OCI-LY7 (cell line): ENCODE data around the gene NWD2. TPM values are rescaled to one million over a fixed set of nuclear protein-coding genes. Genes with fewer than 3 reads are reported as not detected.

Experiments used
- BruUV-seq: library from RNA; stranded (reverse); fragments of 400-500 nt; replicated peaks from 2 replicates; lab custom pipeline; 2021; lab: Mats Ljungman, UMichigan
- CTCF ChIA-PET: fragments of 300-600 bp; sonication (Branson Sonifier 250); formaldehyde crosslinking; loops from one replicate; lab custom pipeline; 2022; ENCODE audit warnings: antibody characterized with exemption; ENCODE audit not compliant: unreplicated experiment; lab: Charles Lee
- POLR2A ChIA-PET: fragments of 300-600 bp; sonication (Branson Sonifier 250); formaldehyde crosslinking; loops from one replicate; lab custom pipeline; 2022; ENCODE audit warnings: antibody characterized with exemption; lab: Charles Lee
- DNase-seq: peaks from one replicate; pipeline ENCODE4 v3.0.0-alpha.2; 2015; ENCODE audit warnings: low spot score
- H2AFZ ChIP-seq: fragments of 200-600 bp; sonication (generic), shearing (Covaris generic); 2 replicates; pipeline ENCODE4 v1.6.1; 2014; ENCODE audit warnings: mild to moderate bottlenecking, antibody characterized with exemption, low read length, moderate library complexity
- H3K27ac ChIP-seq: fragments of 200-600 bp; sonication (generic); 2 replicates; pipeline ENCODE4 v1.5.1; 2014; ENCODE audit warnings: mixed run types, low read depth, mild to moderate bottlenecking, moderate library complexity, low read length, inconsistent platforms; ENCODE audit not compliant: poor library complexity, severe bottlenecking
- H3K36me3 ChIP-seq: fragments of 200-600 bp; sonication (generic); 2 replicates; pipeline ENCODE4 v1.6.1; 2014; ENCODE audit warnings: mild to moderate bottlenecking, antibody characterized with exemption, low read length, moderate library complexity, mixed read lengths; ENCODE audit not compliant: insufficient read depth
- H3K4me1 ChIP-seq: fragments of 200-600 bp; sonication (generic); 2 replicates; pipeline ENCODE4 v1.5.1; 2014; ENCODE audit warnings: mild to moderate bottlenecking, low read length; ENCODE audit not compliant: insufficient read depth, poor library complexity, severe bottlenecking
- H3K4me2 ChIP-seq: fragments of 200-600 bp; sonication (generic); 2 replicates; pipeline ENCODE4 v1.6.1; 2014; ENCODE audit warnings: mild to moderate bottlenecking, low read length
- H3K4me3 ChIP-seq: fragments of 200-600 bp; sonication (generic); 2 replicates; pipeline ENCODE4 v1.5.1; 2014; ENCODE audit warnings: mild to moderate bottlenecking, low read depth, low read length; ENCODE audit not compliant: poor library complexity, severe bottlenecking
- H3K79me2 ChIP-seq: fragments of 200-600 bp; sonication (generic); 2 replicates; pipeline ENCODE4 v1.6.1; 2016; ENCODE audit warnings: low read depth, mild to moderate bottlenecking, low read length, moderate library complexity, mixed read lengths; ENCODE audit not compliant: insufficient read depth
- H3K9me2 ChIP-seq: fragments of 200-600 bp; sonication (generic); 2 replicates; pipeline ENCODE4 v1.6.1; 2016; ENCODE audit warnings: mild to moderate bottlenecking, low read length, mixed read lengths; ENCODE audit not compliant: insufficient read depth
- H3K9me3 ChIP-seq: fragments of 200-600 bp; sonication (generic); 2 replicates; pipeline ENCODE4 v1.6.1; 2014; ENCODE audit warnings: mild to moderate bottlenecking, mixed run types, low read length, mixed read lengths
- H4K20me1 ChIP-seq: fragments of 200-600 bp; sonication (generic); 2 replicates; pipeline ENCODE4 v1.6.1; 2014; ENCODE audit warnings: mild to moderate bottlenecking, antibody characterized with exemption, low read length, moderate library complexity, mixed read lengths; ENCODE audit not compliant: insufficient read depth
- EZH2phosphoT487 ChIP-seq: fragments of 200-600 bp; sonication (generic); IDR thresholded peaks from 2 replicates; pipeline ENCODE4 v1.6.1; 2018; ENCODE audit warnings: low read depth, borderline replicate concordance, mild to moderate bottlenecking, mixed run types, antibody characterized with exemption, low read length, moderate library complexity, mixed read lengths
- intact Hi-C: fragments of 100-400 bp; cut with micrococcal nuclease; formaldehyde crosslinking; loops from one replicate; pipeline ENCODE4 v1.10.0; 2022; ENCODE audit not compliant: unreplicated experiment
- total RNA-seq, 2 experiments: library from RNA; depleted of rRNA in 1 of 2; stranded (reverse); fragments of >200 nt in 1 of 2; shearing (Covaris generic) in 1 of 2; gene quantifications; 2 replicates each; pipeline ENCODE4 v1.2.3, GENCODE V29; 2014 to 2022
- TF ChIP-seq, protein P1 (sequence below): fragments of 200-600 bp; sonication (generic); conservative IDR thresholded peaks from 2 replicates; pipeline ENCODE4 v1.5.1; 2014; ENCODE audit warnings: mild to moderate bottlenecking, antibody characterized with exemption, low read length, moderate library complexity, mixed read lengths

Gene NWD2
- total RNA-seq, 2 experiments from 2014 or later: not detected

DNA sequence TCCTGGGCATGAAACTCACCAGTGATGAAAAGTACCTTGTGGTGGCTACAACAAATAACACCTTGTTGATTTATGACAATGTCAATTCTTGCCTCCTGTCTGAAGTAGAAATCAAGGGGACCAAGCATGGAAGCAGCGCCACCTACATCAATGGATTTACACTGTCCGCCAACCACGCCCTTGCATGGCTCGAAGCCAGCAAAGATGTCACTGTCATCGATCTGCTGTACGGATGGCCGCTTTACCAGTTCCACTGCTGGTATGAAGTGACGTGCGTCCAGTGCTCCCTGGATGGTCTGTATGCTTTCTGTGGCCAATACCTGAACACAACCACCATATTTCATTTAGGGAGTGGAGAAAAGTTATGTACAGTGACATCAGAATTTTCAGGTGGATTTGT, 200.5 kb downstream of the NWD2 start:
- ChIA-PET CTCF (interaction anchor here (1.0 kb wide), 1 partner anchor 15 kb away, joined by 4 read pairs; no protein-coding TSS in a partner anchor), POLR2A (no interaction called here)
- no peaks in the 10 kb centered on the region for H3K36me3 ChIP-seq
- intact Hi-C loops: no loop called here
- DNase-seq: no peak
- no peaks in the 10 kb centered on the region for H3K9me2 ChIP-seq
- no peak for TF ChIP-seq EZH2phosphoT487
- TF ChIP-seq, protein P1, sequence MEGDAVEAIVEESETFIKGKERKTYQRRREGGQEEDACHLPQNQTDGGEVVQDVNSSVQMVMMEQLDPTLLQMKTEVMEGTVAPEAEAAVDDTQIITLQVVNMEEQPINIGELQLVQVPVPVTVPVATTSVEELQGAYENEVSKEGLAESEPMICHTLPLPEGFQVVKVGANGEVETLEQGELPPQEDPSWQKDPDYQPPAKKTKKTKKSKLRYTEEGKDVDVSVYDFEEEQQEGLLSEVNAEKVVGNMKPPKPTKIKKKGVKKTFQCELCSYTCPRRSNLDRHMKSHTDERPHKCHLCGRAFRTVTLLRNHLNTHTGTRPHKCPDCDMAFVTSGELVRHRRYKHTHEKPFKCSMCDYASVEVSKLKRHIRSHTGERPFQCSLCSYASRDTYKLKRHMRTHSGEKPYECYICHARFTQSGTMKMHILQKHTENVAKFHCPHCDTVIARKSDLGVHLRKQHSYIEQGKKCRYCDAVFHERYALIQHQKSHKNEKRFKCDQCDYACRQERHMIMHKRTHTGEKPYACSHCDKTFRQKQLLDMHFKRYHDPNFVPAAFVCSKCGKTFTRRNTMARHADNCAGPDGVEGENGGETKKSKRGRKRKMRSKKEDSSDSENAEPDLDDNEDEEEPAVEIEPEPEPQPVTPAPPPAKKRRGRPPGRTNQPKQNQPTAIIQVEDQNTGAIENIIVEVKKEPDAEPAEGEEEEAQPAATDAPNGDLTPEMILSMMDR: no peak
- no peak overlapping the region for H3K4me3 ChIP-seq
- H3K9me3 ChIP-seq: no peaks in the 10 kb centered on the region
- no peak overlapping the region for H2AFZ ChIP-seq
- H4K20me1 ChIP-seq: no peaks in the 10 kb centered on the region
- no peak overlapping the region for H3K27ac ChIP-seq
- BruUV-seq: no TSS peak
- H3K79me2 ChIP-seq: no peaks in the 10 kb centered on the region
- H3K4me1 ChIP-seq: no peaks in the 10 kb centered on the region
- no peak overlapping the region for H3K4me2 ChIP-seq

DNA sequence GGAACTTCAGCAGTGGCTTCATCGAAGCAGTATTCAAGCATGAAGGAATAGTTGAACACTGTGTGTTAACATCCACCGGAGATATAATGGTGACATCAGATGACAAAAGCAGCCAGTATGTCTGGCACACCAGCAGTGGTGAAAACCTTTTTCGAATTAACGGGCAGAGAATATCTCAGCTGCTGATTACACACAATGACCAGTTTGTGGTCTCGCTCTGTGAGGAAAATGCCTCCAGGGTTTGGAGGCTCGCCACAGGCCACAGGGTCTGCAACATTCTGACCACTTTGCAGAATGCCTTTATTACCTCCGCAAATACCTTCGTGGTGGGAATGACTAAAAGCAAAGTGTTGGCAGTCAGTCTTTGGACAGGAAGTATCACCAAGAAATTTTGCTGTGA, 201.5 kb downstream of the NWD2 start:
- Histone ChIP-seq H2AFZ (no peak overlapping the region), H3K4me2 (no peak overlapping the region), H3K27ac (no peak overlapping the region), H3K4me1 (no peaks in the 10 kb centered on the region), H3K4me3 (no peak overlapping the region), H3K9me2 (no peaks in the 10 kb centered on the region), H3K9me3 (no peaks in the 10 kb centered on the region), H3K79me2 (no peaks in the 10 kb centered on the region), H4K20me1 (no peaks in the 10 kb centered on the region), H3K36me3 (no peaks in the 10 kb centered on the region)
- BruUV-seq: no TSS peak
- no peak for TF ChIP-seq EZH2phosphoT487
- ChIA-PET POLR2A (no interaction called here), CTCF (no interaction called here)
- no peak for DNase-seq
- intact Hi-C loops: no loop called here

DNA sequence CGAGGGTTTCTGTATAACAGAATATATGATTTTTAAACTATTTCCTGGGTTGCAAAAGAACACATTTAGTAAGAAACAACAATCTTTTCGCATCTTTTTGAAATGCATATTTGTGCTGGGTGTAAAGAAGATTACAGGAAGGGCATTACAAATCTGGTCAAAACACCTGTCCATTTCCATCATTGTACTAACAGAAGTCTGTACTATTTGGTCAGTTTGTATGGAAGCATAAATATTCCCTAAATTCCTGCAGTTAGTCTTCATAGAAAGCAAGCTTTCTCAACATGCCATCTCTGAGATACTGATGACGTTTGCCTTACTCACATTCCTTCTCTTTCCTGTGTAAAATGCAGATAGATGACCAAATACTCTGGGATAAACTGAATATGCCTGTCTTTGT, 203.3 kb downstream of the NWD2 start:
- H3K4me2 ChIP-seq: no peak overlapping the region
- H4K20me1 ChIP-seq: no peaks in the 10 kb centered on the region
- ChIA-PET POLR2A (no interaction called here), CTCF (no interaction called here)
- no peak overlapping the region for H3K4me3 ChIP-seq
- H3K9me2 ChIP-seq: no peaks in the 10 kb centered on the region
- BruUV-seq: no TSS peak
- H3K79me2 ChIP-seq: no peaks in the 10 kb centered on the region
- no peak overlapping the region for H3K27ac ChIP-seq
- no peak for DNase-seq
- no peaks in the 10 kb centered on the region for H3K36me3 ChIP-seq
- intact Hi-C loops: no loop called here
- H2AFZ ChIP-seq: no peak overlapping the region
- no peaks in the 10 kb centered on the region for H3K4me1 ChIP-seq
- H3K9me3 ChIP-seq: no peaks in the 10 kb centered on the region
- no peak for TF ChIP-seq EZH2phosphoT487
- TF ChIP-seq, protein P1: no peak
